COLO668 (cell line): Measurements from ENCODE around the gene RNASEH2A.
"Not testable (repeated sequence)": the region's sequence is repeated elsewhere in the genome, so short reads cannot be mapped to it uniquely, and the experiment has no call there.

Source experiments
- DNase-seq: peaks from one replicate; lab custom pipeline; 2025; ENCODE audit not compliant: unreplicated experiment; lab: John Stamatoyannopoulos, UW

Gene RNASEH2A

DNA sequence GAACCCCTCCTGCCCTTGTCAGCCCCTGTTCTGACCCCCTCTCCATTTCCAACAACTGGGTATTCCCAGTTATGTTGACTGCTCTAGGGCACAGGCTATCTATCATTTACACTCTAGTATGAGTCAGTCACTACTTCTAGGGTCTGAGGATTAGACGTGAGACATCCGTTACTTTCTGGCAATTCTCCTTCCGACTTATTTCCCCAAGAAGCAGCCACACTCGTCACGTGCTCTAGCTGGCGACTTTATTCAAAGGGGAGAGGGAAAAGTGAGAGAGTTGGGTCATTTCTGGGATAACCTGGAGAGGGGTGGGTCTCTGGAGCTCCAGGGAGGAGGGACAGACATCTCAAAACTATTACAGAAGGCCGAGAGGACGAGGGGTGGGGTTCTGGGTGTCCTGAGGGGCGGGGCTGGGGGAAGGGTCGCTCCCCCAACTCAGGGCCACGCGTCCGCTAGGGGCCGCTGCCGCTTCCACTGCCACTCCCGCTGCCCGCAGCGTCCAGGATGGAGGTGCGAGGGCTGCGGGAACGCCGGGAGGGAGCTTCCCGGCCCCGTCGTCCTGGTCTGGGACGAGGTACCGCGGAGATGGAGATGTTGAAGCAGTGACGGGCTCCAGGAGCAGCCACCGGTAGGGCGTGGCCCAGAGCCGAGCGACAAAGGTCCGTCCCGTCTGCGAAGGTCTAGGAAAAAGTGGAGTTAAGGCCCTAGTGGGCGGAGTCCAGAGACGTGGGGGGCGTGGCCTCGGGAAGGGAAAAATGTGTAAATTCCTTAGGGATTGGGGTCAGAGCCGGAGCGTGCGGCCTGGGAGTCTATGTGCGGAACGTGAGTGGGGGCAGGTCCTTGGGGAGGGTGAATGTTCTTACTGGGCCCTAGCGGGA, 19.1 kb downstream of the RNASEH2A start:
- DNase-seq, result peak; percentile 40

DNA sequence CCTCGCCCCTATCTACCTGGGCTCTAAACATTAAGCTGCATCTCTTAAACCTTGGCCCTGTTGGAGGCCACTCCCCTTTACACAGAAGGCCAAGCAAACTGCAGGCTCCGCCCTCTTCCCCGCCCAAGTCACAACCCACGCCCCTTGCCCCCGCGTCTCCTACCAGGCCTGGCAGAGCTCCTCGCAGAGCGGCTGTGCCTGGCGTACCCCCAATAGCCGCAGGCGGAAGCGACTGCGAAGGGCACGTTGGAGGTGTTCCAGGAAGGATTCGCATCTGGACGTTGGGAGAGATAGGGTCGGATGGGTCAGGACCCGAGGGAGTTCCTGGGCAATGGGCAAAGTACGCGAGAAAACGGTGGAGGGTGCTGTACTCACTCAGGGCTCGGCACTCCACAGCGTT, 22.1 kb downstream of the RNASEH2A start:
- DNase-seq, result peak; percentile 74

DNA sequence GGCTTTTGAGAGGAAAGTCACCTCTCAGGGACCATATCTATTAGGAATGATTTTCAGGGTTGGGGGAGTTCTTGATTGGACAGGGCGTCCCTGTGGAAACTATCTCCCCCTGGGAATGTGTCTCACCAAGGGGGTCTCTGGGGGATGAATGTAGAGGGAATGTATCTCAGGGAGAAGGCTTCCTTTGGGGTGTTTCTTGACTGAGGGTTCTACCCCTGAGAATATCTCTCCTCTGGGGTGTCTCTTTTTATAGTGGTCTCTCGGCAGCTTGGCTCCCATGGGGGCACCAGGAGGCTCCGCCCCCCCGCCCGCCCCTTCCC, 27.0 kb downstream of the RNASEH2A start:
- no peak for DNase-seq

- DNase-seq, result peak; percentile 72
Observed at GRCh38 chr19:12833738-12834565, 27.6 kb downstream of the RNASEH2A start.

DNA sequence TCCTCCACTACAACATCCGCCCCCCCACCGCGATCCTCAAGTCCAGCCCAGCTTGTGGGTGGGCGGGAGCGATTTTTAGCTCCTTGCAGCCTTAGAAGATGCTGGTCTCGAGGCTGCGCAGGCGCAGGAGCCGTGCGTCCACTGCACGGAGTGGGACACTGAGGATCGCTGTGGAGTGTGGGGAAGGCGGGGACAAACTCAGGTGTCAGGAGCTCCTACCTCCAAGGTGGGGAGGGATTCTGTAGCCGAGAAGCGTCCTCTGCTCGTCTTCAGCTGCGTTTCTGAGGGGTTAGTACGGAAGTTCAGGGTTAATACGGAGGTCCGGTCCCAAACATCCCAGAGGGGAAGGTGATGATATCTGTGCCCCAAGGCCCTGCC, 28.2 kb downstream of the RNASEH2A start, which contains the start of gene RTBDN:
Gene RTBDN (minus strand): TSS at position 14 of the 378 bp plus-strand sequence. CDS start 4,600 bp downstream, outside the sequence.
- peak; percentile 31 for DNase-seq

DNA sequence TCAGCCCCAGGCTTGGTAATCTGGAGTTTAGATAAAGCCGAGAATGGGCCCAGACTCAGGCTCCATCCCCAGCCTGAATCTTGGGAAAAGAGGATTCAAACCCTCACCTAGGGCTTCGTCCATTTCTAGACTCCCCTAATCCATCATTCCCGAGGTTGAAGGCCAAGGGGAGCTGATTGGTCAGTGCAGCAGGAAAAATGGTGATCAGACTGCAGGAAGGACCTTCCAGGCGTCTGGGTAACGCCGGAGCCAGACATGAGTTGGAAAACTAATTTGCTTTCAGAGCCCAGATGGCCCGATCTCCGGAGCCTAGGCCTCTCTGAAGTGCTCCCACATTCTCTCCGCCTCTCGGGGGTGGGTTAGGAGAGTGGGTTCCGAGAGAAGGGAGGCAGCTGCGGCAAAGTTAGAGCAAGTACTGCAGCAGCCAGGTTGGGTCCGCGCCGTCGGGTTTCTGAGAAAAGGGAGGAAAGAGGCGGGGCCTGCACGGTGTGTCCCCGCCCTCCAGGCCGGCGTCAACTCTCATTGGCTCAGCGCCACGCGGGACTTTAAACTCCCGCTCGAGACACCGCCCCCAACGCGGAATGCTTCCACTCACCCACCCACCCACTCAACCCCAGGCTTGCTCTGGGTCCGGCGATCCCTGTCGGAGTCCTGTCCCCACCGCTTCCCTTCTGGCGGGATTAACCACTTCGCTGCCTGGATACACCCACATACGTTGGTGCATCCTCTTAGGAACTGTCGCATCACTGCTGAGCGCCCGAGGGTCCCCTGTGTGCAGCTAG, 28.8 kb downstream of the RNASEH2A start:
- peak; percentile 85 for DNase-seq

- DNase-seq, result no peak
Observed at GRCh38 chr19:12836529-12836863, 30.1 kb downstream of the RNASEH2A start.

GRCh38 chr19:12837225-12837624, 30.8 kb downstream of the RNASEH2A start:
- no peak for DNase-seq

- DNase-seq, result peak; percentile 87
Observed at GRCh38 chr19:12838182-12838885, 31.9 kb downstream of the RNASEH2A start, which contains the start of gene MAST1. TSS of gene MAST1 (plus strand) at chr19:12838515. CDS start at chr19:12838573, 58 bp downstream.

- DNase-seq, result peak; percentile 61
Observed at GRCh38 chr19:12838886-12839756, 32.7 kb downstream of the RNASEH2A start.

GRCh38 chr19:12840091-12841079, 34.0 kb downstream of the RNASEH2A start:
- DNase-seq, result peak; percentile 62

- no peak for DNase-seq
Observed at GRCh38 chr19:12841094-12841493, 34.7 kb downstream of the RNASEH2A start.

DNA sequence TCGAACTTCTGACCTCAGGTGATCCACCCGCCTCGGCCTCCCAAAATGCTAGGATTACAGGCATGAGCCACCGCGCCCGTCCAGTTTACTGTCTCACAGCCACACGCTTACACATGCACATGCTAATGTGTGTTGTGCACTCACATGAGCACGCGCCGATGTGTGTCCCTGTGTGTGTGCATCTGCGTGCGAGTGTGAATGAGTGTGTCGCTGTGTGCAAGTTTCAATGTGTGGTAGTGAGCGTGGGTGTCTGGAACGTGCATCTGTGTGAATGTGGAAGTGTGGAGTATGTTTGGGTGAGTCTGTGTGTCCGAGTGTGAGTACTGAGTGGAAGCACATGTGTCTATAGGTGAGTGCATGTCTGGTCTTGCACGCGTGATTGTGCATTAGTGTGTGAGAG, 36.1 kb downstream of the RNASEH2A start:
- DNase-seq, result no peak

- no peak for DNase-seq
Observed at GRCh38 chr19:12843328-12843727, 36.9 kb downstream of the RNASEH2A start.

GRCh38 chr19:12843999-12844732, 37.8 kb downstream of the RNASEH2A start:
- no peak for DNase-seq

- DNase-seq, result not testable (repeated sequence)
Observed at GRCh38 chr19:12846613-12847012, 40.2 kb downstream of the RNASEH2A start.
